Retina (tissue), 1 donor: ENCODE measurements around the gene CHTF18.
A peak's percentile ranks its signal among the peaks of the same experiment; 100 is the strongest.
"Not testable (repeated sequence)": the region's sequence is repeated elsewhere in the genome, so short reads cannot be mapped to it uniquely, and the experiment has no call there.

ENCODE experiments used
- DNase-seq: peaks from one replicate; pipeline ENCODE4 v3.0.0-alpha.2; 2016

The CHTF18 gene

DNA sequence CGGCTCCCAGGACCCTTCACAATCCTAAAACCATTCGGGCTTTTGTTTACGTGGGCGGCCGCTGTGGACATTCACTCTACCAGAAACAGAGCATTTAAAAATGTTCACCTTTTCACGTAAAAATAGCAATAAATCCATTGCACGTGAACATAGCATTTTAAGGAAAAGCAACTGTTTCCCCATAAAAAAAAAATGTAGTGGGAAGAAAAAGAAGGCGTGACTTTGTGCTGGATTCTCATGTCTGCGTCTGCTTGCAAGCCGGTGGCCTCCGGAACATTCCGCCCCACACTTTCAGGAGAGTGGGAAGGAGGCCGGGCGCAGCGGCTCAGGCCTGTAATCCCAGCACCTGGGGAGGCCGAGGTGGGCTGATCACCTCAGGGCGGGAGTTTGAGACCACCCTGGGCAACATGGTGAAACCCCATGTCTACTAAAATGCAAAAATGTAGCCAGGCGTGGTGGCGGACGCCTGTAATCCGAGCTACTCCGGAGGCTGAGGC is 25.5 kb downstream of the CHTF18 start:
- DNase-seq, result no peak

GRCh38 chr16:814974-815373 is 26.6 kb downstream of the CHTF18 start:
- no peak for DNase-seq

DNA sequence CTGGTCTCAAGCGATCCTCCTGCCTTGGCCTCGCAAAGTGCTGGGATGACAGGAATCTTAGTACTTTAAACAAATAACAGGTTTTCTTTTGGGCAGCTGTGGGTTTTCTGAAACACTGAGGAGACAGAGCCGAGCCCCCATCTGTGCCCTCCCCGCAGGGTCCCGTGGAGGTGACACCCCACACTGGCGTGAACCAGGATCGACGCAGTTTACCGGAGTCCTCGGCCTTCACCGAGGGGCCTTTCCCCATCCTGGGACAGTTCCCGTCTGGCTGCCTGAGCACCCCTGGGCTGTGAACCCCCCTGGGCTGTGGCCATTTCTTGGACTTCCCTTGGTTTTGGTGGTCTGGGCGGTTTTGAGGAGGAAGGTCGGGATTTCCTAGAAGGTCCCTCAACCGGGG is 27.4 kb downstream of the CHTF18 start:
- no peak for DNase-seq

GRCh38 chr16:817001-817906 is 28.8 kb downstream of the CHTF18 start:
- peak; percentile 65 for DNase-seq

DNA sequence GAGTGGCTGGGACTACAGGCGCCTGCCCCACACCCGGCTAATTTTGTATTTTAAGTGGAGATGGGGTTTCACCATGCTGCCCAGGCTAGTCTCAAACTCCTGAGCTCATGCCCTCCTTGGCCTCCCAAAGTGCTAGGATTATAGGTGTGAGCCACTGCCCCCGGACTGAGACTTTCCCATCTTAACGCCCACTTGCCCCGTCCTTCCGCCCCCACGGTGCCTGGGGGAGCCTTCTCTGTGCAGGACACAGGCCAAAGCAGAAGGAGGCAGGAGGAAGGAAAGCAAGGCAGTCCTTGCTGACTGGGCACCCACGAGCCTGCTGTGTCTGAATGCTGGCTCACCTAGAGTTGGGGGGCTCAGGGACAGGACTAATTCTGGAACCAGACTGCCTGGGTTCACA is 29.7 kb downstream of the CHTF18 start:
- DNase-seq, result no peak

- no peak for DNase-seq
Observed at GRCh38 chr16:818592-818991, 30.2 kb downstream of the CHTF18 start.

GRCh38 chr16:819336-820043 is 31.1 kb downstream of the CHTF18 start:
- no peak for DNase-seq

DNA sequence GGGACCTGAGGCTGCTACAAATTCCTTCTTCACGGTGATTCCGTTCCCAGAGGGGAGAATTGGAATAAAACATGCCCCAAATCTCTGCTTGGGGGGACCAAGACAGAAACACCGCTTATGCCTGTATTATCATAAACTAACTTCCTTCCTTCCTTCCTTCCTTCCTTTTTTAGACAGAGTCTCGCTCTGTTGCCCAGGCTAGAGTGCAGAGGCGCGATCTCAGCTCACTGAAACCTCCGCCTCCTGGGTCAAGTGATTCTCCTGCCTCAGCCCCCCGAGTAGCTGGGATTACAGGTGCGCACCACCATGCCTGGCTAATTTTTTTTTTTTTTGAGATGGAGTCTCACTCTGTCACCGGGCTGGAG is 31.6 kb downstream of the CHTF18 start:
- DNase-seq, result not testable (repeated sequence)

- no peak for DNase-seq
Observed at GRCh38 chr16:820748-821147, 32.3 kb downstream of the CHTF18 start.

DNA sequence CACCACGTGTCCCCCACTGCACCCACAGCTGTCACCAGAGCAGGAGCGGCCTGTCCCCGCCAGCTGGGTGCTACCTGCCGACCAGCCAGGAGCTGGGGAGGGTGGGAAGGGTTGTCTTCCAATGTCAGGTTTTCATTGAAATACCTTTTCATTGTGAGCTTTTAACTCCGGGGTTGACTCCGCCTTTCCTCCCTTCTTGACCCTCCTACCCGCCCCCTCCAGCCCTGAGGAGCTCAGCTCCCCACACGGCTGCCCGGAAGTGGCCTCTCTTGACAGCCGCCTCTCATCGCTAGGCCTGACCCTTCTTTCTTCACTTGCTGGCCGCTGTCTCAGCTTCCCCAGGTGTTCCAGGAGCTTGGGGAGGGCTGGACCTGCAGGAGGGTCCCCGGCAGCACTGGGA is 33.3 kb downstream of the CHTF18 start:
- DNase-seq, result no peak

DNA sequence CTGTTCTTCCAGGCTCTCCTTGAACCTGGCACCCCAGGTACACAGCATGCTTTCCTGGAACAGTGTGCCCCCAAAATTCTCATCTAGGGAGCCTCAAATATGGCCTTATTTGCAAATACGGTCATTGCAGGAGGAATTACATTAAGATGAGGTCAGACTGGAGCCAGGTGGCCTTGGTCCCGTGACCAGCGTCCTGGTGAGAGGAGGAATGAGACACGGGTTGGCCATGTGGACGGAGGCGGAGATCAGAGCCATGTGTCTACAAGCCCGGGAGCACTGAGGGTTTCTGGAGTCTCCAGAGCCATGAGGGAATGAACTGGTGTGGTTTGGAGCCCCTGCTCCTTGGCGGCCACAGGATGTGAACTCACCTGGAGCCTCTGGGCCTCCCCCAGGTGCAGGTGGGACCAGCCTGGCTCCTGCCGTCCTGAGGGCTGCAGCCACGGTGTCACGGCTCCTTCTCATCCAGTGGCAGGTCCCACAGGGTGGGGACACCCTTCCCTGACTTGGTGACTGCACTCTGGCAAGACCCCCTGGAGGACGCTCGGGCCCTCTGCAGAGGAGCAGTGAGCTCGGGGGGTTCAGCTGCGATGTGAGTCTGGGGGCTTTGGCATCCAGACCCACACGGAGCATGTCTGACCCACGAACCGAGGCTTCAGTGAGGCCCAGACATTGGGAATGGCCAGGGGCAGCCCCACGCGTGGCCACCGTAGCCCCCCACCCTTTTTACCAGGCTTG is 33.9 kb downstream of the CHTF18 start:
- DNase-seq, result no peak

DNA sequence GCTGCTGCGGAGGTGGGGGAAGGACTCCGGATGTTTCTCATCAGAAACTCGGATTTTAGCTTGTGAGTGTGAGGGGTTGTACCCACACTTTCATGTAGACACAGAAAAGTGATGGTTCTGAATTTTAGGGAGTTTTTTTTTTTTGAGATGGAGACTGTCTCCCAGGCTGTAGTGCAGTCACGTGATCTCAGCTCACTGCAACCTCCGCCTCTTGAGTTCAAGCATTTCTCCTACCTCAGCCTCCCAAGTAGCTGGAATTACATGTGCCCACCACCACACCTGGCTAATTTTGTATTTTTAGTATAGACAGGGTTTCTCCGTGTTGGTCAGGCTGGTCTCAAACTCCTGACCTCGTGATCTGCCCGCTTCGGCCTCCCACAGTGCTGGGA is 34.5 kb downstream of the CHTF18 start:
- DNase-seq, result no peak

DNA sequence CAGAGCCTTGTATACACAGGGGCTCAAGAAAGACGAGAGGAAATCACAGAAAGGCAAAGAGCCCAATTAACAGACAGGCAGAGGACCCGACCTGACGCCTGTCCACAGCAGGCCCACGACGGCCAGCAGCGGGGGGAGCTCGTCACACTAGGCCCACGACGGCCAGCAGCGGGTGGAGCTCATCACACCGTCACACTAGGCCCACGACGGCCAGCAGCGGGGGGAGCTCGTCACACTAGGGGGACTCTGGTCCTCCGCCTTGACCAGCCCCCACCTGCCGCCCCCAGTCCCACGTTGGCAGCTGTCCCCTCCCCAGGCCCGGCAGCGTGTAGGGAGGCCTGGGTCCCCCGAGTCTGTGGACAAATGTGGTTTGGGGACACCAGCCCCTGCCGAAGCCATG is 35.8 kb downstream of the CHTF18 start:
- no peak for DNase-seq

DNA sequence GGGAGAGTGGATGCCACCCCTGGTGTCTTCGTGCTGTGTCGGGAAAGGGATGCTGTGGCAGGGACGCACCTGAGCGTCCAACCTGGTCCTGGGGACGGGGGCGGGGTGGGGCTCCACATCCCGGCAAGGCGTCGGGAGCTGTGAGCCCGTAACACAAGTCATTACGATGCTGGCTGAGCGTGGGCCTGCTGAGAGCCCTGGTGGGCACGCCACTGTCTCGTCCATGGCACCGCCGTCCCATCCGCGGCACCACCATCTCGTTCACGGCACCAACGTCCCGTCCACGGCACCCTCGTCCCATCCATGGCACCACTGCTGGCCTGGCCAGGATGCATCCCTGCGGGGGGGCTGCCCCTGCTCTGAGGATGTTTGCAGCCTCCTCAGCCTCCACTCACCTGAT is 36.2 kb downstream of the CHTF18 start:
- no peak for DNase-seq

- no peak for DNase-seq
Observed at GRCh38 chr16:825341-826061, 37.1 kb downstream of the CHTF18 start.

GRCh38 chr16:827513-827912 is 39.1 kb downstream of the CHTF18 start:
- DNase-seq, result no peak

DNA sequence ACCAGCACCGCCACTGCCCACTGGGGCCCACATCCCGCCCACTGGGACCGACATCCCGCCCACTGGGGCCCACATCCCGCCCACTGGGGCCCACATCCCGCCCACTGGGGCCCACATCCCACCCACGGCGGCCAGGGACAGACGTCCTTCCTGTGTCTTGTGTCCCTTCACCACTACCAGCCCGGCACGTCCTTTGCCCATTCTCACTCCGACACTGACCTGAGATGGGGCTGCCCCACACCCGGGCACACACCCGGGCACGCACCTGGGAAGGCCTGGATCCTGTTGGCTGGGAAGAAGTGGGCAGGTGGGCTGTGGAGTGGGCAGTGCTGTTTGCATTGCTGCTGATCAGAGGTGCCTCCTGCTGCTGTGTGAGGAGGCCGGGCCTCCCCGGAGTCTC is 40.5 kb downstream of the CHTF18 start:
- no peak for DNase-seq

GRCh38 chr16:830107-830870 is 41.9 kb downstream of the CHTF18 start:
- no peak for DNase-seq

DNA sequence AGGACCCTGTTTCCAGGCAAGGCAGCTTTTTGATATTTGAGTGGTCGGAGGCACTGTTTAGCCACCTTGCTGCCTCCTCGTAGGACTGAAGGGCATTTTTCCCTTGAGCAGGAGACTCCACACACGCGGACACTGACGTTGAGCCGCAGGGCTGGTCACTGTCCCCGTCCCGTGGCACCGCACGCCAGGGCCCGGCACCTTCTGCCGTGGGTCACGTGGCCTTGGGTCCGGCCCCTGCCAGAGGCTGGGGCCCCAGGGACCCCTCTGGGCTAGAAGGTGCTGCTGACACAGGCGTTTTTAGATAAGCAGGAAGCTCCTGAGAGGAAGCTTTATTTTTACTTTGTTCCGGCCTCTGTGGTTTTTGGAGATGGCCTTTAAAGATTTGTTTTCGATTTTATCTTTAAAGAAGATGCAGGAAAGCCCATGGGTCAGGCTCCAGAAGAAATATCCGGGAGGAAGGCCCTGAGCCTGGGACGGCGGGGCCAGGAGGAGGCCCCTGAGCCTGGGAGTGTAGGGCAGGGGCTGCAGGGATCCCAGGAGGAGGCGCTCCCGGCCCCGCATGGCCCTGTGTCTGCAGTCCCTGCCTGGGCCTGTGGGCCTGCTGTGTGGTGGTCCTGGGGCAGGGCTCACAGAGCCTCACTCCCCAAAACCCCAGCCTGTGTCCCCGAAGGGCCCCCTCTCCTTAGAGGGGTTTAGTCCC is 42.6 kb downstream of the CHTF18 start:
- DNase-seq, result no peak

GRCh38 chr16:831571-832413 is 43.4 kb downstream of the CHTF18 start:
- no peak for DNase-seq
